Testis (tissue), 3 donors: ENCODE results near the gene FUNDC2. TPM values are rescaled to one million over a fixed set of nuclear protein-coding genes. Genes with fewer than 3 reads are reported as not detected.

Experiments used
- DNase-seq: peaks from one replicate; pipeline ENCODE4 v3.0.0-alpha.2; 2019
- H3K27ac ChIP-seq, 2 donors: fragments of 200-600 bp; sonication (generic); one replicate each; pipeline ENCODE4 v1.5.1; 2019
- H3K27me3 ChIP-seq: fragments of 200-600 bp; sonication (generic); one replicate; pipeline ENCODE4 v1.5.1; 2019
- H3K36me3 ChIP-seq: fragments of 200-600 bp; sonication (generic); one replicate; pipeline ENCODE4 v1.5.1; 2017; ENCODE audit warnings: low read depth; ENCODE audit errors: missing control alignments
- H3K4me1 ChIP-seq: fragments of 200-600 bp; sonication (generic); one replicate; pipeline ENCODE4 v1.5.1; 2019
- H3K4me3 ChIP-seq, 2 donors: fragments of 200-600 bp; sonication (generic); one replicate each; pipeline ENCODE4 v1.5.1; 2017 to 2019
- H3K9me3 ChIP-seq: fragments of 200-600 bp; sonication (generic); one replicate; pipeline ENCODE4 v1.5.1; 2017
- POLR2A ChIP-seq: fragments of 450-650 bp; IDR thresholded peaks from one replicate; pipeline ENCODE4 v1.6.1; 2017; ENCODE audit warnings: antibody characterized with exemption, mild to moderate bottlenecking, moderate library complexity
- WGBS, 2 donors: methylation state at CpG; one replicate each; pipeline ENCODE4 v1.1.5; 2018; 5-methylcytosine and 5-hydroxymethylcytosine counted together
- intact Hi-C: fragments of 100-400 bp; cut with DNase I; formaldehyde crosslinking; loops from one replicate; pipeline ENCODE4 v1.15.1; 2023; ENCODE audit warnings: low total_unique reads
- polyA plus RNA-seq: library from polyadenylated mRNA; stranded (reverse); fragments of 350-450 nt; fragmentation: Illumina TruSeq; extraction: RNeasy Lipid Tissue Mini Kit (QIAGEN cat#74804); gene quantifications from one replicate; pipeline ENCODE4 v1.2.3, GENCODE V29; 2014; ENCODE audit warnings: low read depth, low replicate concordance; ENCODE audit not compliant: insufficient read depth
- total RNA-seq, 2 donors: library from RNA; depleted of rRNA; stranded (reverse); fragments of >200 nt; gene quantifications; one replicate each; pipeline ENCODE4 v1.2.3, GENCODE V29; 2016
- TF ChIP-seq, protein P1 (sequence below), 3 experiments: fragments of 450-650 bp in 2 of 3; fragments of 200-600 bp in 1 of 3; sonication (generic) in 1 of 3; IDR thresholded peaks; one replicate each; pipeline ENCODE4 v1.5.1; 2016 to 2019; ENCODE audit warnings: antibody characterized with exemption in 3 of 3, mild to moderate bottlenecking in 2 of 3, moderate library complexity in 1 of 3

Gene FUNDC2
- total and polyA plus RNA-seq, 3 donors from 2014 or later, result 65.0 to 104 (median 71.7) TPM

DNA sequence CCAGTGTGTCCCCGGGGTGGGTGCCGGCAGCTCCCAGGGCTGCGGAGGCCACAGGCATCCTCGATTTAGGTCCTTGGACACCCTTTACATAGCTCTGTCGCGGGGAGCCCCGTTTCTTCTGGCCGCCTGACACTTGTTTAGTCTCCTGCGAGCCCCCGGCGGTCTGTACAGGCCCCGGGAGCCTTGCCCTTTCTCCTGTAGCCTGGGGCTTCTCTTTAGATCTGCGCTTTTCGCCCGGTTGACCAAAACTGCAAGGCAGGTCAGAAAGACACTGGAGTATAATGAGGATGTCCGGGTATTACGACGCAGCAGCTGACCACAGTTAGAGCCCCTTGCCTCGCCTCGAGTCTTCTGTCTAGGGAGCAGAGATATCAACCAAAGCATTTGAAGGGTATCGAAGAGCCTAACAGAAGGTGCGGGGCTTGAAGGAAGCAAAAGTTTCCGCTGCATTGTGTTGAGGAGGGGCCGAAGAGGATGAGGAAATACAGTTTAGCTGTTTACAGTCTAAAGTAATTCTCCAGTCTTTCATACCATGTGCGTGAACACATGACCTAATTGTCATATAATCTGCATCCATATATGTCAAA is 45.1 kb downstream of the FUNDC2 start:
- no peak for TF ChIP-seq POLR2A
- TF ChIP-seq, protein P1, sequence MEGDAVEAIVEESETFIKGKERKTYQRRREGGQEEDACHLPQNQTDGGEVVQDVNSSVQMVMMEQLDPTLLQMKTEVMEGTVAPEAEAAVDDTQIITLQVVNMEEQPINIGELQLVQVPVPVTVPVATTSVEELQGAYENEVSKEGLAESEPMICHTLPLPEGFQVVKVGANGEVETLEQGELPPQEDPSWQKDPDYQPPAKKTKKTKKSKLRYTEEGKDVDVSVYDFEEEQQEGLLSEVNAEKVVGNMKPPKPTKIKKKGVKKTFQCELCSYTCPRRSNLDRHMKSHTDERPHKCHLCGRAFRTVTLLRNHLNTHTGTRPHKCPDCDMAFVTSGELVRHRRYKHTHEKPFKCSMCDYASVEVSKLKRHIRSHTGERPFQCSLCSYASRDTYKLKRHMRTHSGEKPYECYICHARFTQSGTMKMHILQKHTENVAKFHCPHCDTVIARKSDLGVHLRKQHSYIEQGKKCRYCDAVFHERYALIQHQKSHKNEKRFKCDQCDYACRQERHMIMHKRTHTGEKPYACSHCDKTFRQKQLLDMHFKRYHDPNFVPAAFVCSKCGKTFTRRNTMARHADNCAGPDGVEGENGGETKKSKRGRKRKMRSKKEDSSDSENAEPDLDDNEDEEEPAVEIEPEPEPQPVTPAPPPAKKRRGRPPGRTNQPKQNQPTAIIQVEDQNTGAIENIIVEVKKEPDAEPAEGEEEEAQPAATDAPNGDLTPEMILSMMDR (IDR thresholded peaks at IDR 0.05), result no peak
- no peaks in the 10 kb centered on the region for H3K36me3 ChIP-seq
- DNase-seq, result no peak

DNA sequence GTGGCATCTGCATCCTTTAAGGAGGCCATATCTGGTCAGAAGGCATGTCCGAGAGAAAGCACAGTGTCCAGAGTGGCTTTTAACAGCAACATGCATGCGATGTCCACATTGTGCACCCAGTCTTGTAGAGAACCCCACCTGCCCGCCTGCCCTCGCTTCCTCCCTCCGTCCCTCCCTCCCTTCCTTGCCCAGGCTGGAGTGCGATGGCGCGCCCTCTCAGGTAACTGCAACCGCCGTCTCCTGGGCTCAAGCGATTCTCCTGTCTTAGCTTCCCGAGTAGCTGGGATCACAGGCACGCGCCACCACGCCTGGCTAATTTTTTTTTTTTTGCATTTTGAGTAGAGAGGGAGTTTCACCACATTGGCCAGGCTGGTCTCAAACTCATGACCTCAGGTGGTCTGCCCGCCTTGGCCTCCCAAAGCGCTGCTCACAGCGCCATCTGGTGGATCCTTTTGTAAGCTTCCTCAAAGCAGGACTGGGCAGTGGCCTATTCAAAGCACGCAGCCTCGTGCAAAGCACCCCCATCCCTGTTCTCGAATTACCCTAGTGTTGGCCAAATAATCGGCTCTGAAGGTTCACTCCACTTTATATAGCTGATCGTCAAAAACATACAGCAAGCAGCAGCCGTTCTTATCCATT is 59.7 kb downstream of the FUNDC2 start:
- intact Hi-C loops, result no loop called here
- Histone ChIP-seq H3K27ac (no peak overlapping the region), H3K4me1 (no peaks in the 10 kb centered on the region), H3K9me3 (no peaks in the 10 kb centered on the region), H3K27me3 (no peaks in the 10 kb centered on the region), H3K4me3 (no peak overlapping the region), H3K36me3 (no peaks in the 10 kb centered on the region)
- WGBS, 2 donors, result 53 to 81% methylated on average over 8 to 21 of the region's 24 CpGs
- DNase-seq, result peak; percentile 39
- TF ChIP-seq, protein P1 (IDR thresholded peaks at IDR 0.05), result peak in 1 of 3 experiments; percentile 35
- TF ChIP-seq POLR2A, result no peak

More for the DNA sequence above, 45.1 kb downstream of the FUNDC2 start:
- Histone ChIP-seq H3K9me3 (no peaks in the 10 kb centered on the region), H3K27ac (peak overlapping the region; percentile 16 to 78), H3K27me3 (no peaks in the 10 kb centered on the region), H3K4me1 (no peaks in the 10 kb centered on the region), H3K4me3 (peak overlapping the region; percentile 43 to 61)
- intact Hi-C loops, result no loop called here
- WGBS, 2 donors, result 2% methylated on average over 6 to 18 of the region's 25 CpGs

DNA sequence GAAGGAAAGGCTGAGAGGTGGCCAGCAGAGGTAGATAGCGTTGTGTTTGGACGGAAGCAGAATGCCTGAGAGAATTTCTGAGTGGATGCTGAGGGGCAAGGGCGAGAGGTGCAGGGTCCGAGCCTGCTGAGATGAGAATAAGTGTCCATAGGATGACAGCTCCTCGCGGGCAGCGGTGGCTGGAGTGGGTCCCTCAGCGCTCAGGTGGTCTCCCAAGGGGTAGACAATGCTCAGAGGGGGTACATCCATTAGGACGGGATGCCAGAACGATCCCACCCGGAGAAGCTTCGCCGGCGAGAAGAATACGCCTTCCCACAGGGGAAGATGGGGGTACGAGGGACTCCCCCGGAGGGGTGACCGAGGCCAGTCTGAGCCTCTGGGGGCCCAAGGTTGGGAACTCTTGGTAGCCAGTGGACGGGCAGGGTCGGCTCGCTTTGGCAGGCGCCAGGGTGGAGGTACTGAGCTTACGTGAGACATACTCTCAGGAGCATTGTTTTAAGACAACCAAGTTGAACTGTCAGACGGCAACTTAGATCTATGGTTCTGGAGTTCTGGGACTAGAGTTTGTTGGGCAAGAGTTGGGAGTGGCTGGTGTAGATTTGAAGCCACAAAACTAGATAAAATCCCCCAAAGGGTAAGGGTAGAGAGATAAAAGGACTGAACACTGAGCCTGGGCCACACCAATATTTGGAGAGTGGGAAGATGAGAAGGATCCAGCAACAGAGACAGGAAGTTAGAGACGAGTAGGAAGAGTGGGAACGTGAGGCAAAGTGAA is 60.5 kb downstream of the FUNDC2 start:
- no peaks in the 10 kb centered on the region for H3K27me3 ChIP-seq

DNA sequence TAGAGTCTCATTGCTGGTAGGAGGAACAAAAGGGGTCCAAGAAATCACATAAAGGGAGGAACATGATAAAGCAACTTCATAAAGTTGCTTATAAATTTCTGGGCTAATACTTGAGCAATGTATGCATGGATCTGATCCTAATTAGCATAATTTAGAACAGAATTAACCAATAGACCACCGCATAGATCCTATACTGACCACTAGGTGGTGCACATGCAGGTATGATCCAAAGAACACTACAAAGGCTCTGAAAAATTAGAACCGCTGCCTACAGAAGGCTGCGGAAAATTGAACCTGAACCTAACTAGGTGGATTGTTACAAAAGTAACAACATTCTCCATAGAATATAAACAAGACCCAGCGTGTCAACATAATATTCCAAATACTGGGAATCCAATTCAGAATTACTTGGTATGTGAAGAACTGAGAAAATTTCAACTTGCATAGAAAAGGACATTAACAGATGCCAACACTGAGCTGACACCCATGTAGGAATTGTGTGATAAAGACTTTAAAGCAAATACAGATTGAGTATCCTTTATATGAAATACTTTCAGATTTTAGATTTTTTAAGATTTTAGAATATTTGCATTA is 67.9 kb downstream of the FUNDC2 start:
- H3K4me3 ChIP-seq, result no peak overlapping the region
- no peak for DNase-seq
- H3K4me1 ChIP-seq, result no peaks in the 10 kb centered on the region
- intact Hi-C loops, result no loop called here
- H3K27me3 ChIP-seq, result no peaks in the 10 kb centered on the region
- H3K27ac ChIP-seq, result no peak overlapping the region
- TF ChIP-seq, protein P1 (IDR thresholded peaks at IDR 0.05), result peak; percentile 22 to 56 (median 43)
- no peak for TF ChIP-seq POLR2A
- no peaks in the 10 kb centered on the region for H3K36me3 ChIP-seq
- H3K9me3 ChIP-seq, result no peaks in the 10 kb centered on the region
- WGBS, 2 donors, result 35 to 36% methylated on average over 4 of the region's 4 CpGs

More for the DNA sequence above, 60.5 kb downstream of the FUNDC2 start:
- WGBS, 2 donors, result 60 to 83% methylated on average over 3 to 26 of the region's 26 CpGs
- Histone ChIP-seq H3K4me1 (no peaks in the 10 kb centered on the region), H3K9me3 (no peaks in the 10 kb centered on the region), H3K36me3 (no peaks in the 10 kb centered on the region), H3K4me3 (no peak overlapping the region), H3K27ac (no peak overlapping the region)
- TF ChIP-seq, protein P1 (IDR thresholded peaks at IDR 0.05), result no peak
- TF ChIP-seq POLR2A, result no peak
- no peak for DNase-seq
- intact Hi-C loops, result no loop called here
